ENCODE results near the gene SMARCB1. TPM values are rescaled to one million over a fixed set of nuclear protein-coding genes. Genes with fewer than 3 reads are reported as not detected.

SMARCB1 gene

Small RNA genes within 50 kb of the gene (small RNA-seq; reads per million reads assigned to genes)
- not detected for gene RN7SL268P (ENCODE audit: insufficient read depth)
